Measurements from ENCODE around the gene EIF4E2.
"Not testable (repeated sequence)": the region's sequence is repeated elsewhere in the genome, so short reads cannot be mapped to it uniquely, and the experiment has no call there.

DNA sequence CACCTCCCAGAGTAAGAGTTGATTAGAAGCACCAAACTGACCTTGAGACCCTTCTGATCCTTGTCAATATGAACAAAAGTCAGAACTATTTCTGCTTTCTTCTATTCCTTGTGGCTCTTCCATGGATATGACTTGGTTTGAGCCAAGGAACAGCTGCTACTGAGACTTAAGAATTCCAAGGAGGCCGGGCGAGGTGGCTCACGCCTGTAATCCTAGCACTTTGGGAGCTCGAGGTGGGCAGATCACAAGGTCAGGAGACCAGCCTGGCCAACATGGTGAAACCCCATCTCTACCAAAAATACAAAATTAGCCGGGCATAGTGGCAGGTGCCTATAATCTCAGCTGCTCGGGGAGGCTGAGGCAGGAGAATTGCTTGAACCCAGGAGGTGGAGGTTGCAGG lies 20.0 kb downstream of the EIF4E2 start:
- TF ChIP-seq POLR2A, EP300, POLR2AphosphoS5 (IDR thresholded peaks at IDR 0.05): not testable (repeated sequence)
- TF ChIP-seq, protein P1, sequence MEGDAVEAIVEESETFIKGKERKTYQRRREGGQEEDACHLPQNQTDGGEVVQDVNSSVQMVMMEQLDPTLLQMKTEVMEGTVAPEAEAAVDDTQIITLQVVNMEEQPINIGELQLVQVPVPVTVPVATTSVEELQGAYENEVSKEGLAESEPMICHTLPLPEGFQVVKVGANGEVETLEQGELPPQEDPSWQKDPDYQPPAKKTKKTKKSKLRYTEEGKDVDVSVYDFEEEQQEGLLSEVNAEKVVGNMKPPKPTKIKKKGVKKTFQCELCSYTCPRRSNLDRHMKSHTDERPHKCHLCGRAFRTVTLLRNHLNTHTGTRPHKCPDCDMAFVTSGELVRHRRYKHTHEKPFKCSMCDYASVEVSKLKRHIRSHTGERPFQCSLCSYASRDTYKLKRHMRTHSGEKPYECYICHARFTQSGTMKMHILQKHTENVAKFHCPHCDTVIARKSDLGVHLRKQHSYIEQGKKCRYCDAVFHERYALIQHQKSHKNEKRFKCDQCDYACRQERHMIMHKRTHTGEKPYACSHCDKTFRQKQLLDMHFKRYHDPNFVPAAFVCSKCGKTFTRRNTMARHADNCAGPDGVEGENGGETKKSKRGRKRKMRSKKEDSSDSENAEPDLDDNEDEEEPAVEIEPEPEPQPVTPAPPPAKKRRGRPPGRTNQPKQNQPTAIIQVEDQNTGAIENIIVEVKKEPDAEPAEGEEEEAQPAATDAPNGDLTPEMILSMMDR (IDR thresholded peaks at IDR 0.05): not testable (repeated sequence)

Measured in upper lobe of left lung (tissue), 4 donors.